Activated naive CD4-positive, alpha-beta T cell treated with anti-CD3 and anti-CD28 coated beads for 36 hours (primary cell): Measurements from ENCODE around the gene CPS1. TPM values are rescaled to one million over a fixed set of nuclear protein-coding genes. Genes with fewer than 3 reads are reported as not detected.

Experiments
- CTCF ChIA-PET: fragments of 350-600 bp; sonication (Branson Sonifier 250); formaldehyde crosslinking; loops from one replicate; lab custom pipeline; 2021; ENCODE audit warnings: antibody characterized with exemption; lab: Charles Lee
- DNase-seq: peaks from one replicate; pipeline ENCODE4 v3.0.0-alpha.2; 2020
- H3K27ac Mint-ChIP-seq: one replicate; pipeline ENCODE4 v1.8.0; 2021; ENCODE audit warnings: mild to moderate bottlenecking, mixed read lengths
- H3K27me3 Mint-ChIP-seq: one replicate; pipeline ENCODE4 v1.8.0; 2021; ENCODE audit warnings: low read depth, mixed read lengths
- H3K36me3 Mint-ChIP-seq: one replicate; pipeline ENCODE4 v1.8.0; 2021; ENCODE audit warnings: low read depth, mixed read lengths
- H3K4me1 Mint-ChIP-seq: one replicate; pipeline ENCODE4 v1.8.0; 2021; ENCODE audit warnings: low read depth, mixed read lengths
- H3K4me3 Mint-ChIP-seq: one replicate; pipeline ENCODE4 v1.8.0; 2021; ENCODE audit warnings: mild to moderate bottlenecking, moderate library complexity, mixed read lengths
- H3K9me3 Mint-ChIP-seq: one replicate; pipeline ENCODE4 v1.8.0; 2021; ENCODE audit warnings: mixed read lengths
- intact Hi-C: fragments of 100-400 bp; cut with micrococcal nuclease; formaldehyde crosslinking; loops from one replicate; pipeline ENCODE4 v1.15.1; 2023
- total RNA-seq, 2 experiments: library from RNA; stranded (reverse); gene quantifications; one replicate each; pipeline ENCODE4 v1.2.3, GENCODE V29; 2021

CPS1 gene
- total RNA-seq, 2 experiments from 2014 or later = 0.86 to 0.96 TPM

GRCh38 chr2:210591663-210592062, 35.3 kb downstream of the CPS1 start:
- CTCF ChIA-PET = no interaction called here
- H3K9me3 Mint-ChIP-seq = no peaks in the 10 kb centered on the region
- H3K4me1 Mint-ChIP-seq = no peaks in the 10 kb centered on the region
- no peak overlapping the region for H3K27ac Mint-ChIP-seq
- no peaks in the 10 kb centered on the region for H3K36me3 Mint-ChIP-seq
- H3K4me3 Mint-ChIP-seq = no peak overlapping the region
- no peaks in the 10 kb centered on the region for H3K27me3 Mint-ChIP-seq
- intact Hi-C loops = no loop called here
- DNase-seq = no peak

GRCh38 chr2:210592726-210593125, 36.3 kb downstream of the CPS1 start:
- H3K4me3 Mint-ChIP-seq = no peak overlapping the region
- intact Hi-C loops = no loop called here
- DNase-seq = no peak
- CTCF ChIA-PET = no interaction called here
- H3K27ac Mint-ChIP-seq = no peak overlapping the region
- H3K9me3 Mint-ChIP-seq = no peaks in the 10 kb centered on the region
- H3K4me1 Mint-ChIP-seq = no peaks in the 10 kb centered on the region
- H3K36me3 Mint-ChIP-seq = no peaks in the 10 kb centered on the region
- H3K27me3 Mint-ChIP-seq = no peaks in the 10 kb centered on the region

GRCh38 chr2:210593166-210593565, 36.8 kb downstream of the CPS1 start:
- H3K36me3 Mint-ChIP-seq = peaks cover 2% of the 10 kb centered on the region
- H3K4me3 Mint-ChIP-seq = no peak overlapping the region
- H3K9me3 Mint-ChIP-seq = no peaks in the 10 kb centered on the region
- CTCF ChIA-PET = no interaction called here
- H3K27ac Mint-ChIP-seq = no peak overlapping the region
- no peaks in the 10 kb centered on the region for H3K4me1 Mint-ChIP-seq
- intact Hi-C loops = no loop called here
- no peak for DNase-seq
- H3K27me3 Mint-ChIP-seq = no peaks in the 10 kb centered on the region

DNA sequence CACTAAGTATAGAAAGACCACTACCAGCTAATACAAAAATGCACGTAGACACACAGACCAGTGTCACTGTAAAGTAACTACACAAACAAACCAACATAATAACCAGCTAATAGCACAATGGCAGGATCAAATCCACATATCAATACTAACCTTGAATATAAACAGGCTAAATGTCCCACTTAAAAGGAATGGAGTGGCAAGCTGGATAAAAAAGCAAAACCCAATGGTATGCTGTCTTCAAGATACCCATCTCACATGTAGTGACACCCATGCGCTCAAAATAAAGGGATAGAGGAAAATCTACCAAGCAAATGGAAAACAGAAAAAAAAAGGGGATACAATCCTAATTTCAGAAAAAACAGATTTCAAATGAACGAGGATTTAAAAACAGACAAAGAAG, 41.8 kb downstream of the CPS1 start:
- intact Hi-C loops = no loop called here
- Mint-ChIP-seq H3K27ac (no peak overlapping the region), H3K4me3 (no peak overlapping the region), H3K27me3 (no peaks in the 10 kb centered on the region), H3K9me3 (no peaks in the 10 kb centered on the region), H3K4me1 (no peaks in the 10 kb centered on the region), H3K36me3 (peaks cover 2% of the 10 kb centered on the region)
- CTCF ChIA-PET = no interaction called here
- no peak for DNase-seq

- Mint-ChIP-seq H3K27me3 (no peaks in the 10 kb centered on the region), H3K27ac (no peak overlapping the region), H3K9me3 (no peaks in the 10 kb centered on the region), H3K4me3 (no peak overlapping the region), H3K36me3 (peaks cover 2% of the 10 kb centered on the region), H3K4me1 (no peaks in the 10 kb centered on the region)
- CTCF ChIA-PET = interaction anchor here (0.6 kb wide), 1 partner anchor 191 kb away, joined by 3 read pairs; no protein-coding TSS in a partner anchor
- no peak for DNase-seq
- intact Hi-C loops = no loop called here
These were observed 43.1 kb downstream of the CPS1 start for GRCh38 chr2:210599476-210599875.

DNA sequence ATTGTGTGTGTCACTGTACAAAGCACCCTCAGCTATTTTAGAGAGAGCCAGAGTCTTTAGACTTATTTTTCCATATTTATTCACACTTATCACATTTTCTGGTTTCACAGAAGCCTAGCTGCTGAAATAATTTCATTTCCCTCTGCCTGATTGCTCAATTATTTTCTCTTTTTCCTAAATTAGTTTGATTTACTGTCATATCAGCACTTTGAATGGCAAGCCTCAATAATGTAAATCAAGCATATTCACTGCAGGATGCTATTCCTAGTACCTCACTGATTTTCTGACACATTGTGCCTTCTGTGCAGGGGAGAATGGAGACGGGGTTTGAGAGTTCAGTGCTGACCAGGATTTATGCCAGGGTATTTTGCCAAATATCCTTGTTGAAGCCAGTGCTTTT, 48.3 kb downstream of the CPS1 start:
- intact Hi-C loops = no loop called here
- Mint-ChIP-seq H3K9me3 (no peaks in the 10 kb centered on the region), H3K36me3 (no peaks in the 10 kb centered on the region), H3K27ac (no peak overlapping the region), H3K4me1 (no peaks in the 10 kb centered on the region), H3K27me3 (no peaks in the 10 kb centered on the region), H3K4me3 (no peak overlapping the region)
- DNase-seq = no peak
- CTCF ChIA-PET = no interaction called here

GRCh38 chr2:210606001-210606400, 49.6 kb downstream of the CPS1 start:
- H3K27me3 Mint-ChIP-seq = no peaks in the 10 kb centered on the region
- no peaks in the 10 kb centered on the region for H3K36me3 Mint-ChIP-seq
- H3K27ac Mint-ChIP-seq = no peak overlapping the region
- no peaks in the 10 kb centered on the region for H3K9me3 Mint-ChIP-seq
- no peak overlapping the region for H3K4me3 Mint-ChIP-seq
- no peak for DNase-seq
- intact Hi-C loops = no loop called here
- H3K4me1 Mint-ChIP-seq = no peaks in the 10 kb centered on the region
- CTCF ChIA-PET = interaction anchor here (0.6 kb wide), 1 partner anchor 719 kb away, joined by 3 read pairs; no protein-coding TSS in a partner anchor

DNA sequence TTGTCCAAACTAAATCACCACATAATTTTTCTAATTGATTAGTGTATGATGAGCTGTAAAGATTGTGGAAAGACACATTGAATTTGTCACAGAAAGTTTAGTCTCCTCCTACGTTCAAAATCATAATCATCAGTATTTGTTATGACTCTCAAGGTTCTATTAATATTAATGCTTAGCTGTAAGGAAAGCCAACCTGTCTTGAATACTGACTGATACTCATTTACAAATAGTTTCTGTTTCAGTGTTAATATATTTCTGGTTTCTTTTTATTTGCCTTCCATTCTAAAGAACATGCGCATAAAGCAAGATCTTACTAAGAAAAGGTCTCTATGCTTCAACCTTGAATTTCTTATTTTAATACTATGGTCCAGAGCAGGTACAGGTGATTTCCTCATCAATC, 55.1 kb downstream of the CPS1 start:
- no peak for DNase-seq
- CTCF ChIA-PET = interaction anchor here (0.6 kb wide), 1 partner anchor 547 kb away, joined by 6 read pairs; no protein-coding TSS in a partner anchor

DNA sequence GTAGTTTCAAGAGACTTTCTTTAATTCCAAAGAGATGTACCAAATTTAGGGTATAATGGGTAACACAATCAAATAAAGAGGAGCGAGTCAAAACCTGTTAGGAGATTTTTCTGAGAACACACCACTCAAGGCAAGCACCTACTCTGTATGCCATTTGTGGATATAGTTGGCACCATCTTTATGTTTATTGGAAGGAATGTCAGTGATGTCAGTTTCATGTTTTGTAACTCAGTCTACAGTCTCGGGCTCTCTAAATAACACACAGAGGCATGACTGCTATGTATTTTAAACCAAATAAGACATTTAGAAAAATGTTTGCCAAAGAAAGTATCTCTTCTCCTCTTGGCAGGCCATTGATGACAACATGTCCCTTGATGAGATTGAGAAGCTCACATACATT, 59.7 kb downstream of the CPS1 start:
- Mint-ChIP-seq H3K4me1 (no peaks in the 10 kb centered on the region), H3K36me3 (no peaks in the 10 kb centered on the region), H3K27ac (no peak overlapping the region), H3K27me3 (no peaks in the 10 kb centered on the region), H3K9me3 (no peaks in the 10 kb centered on the region), H3K4me3 (no peak overlapping the region)
- no peak for DNase-seq
- intact Hi-C loops = no loop called here
- CTCF ChIA-PET = no interaction called here

More for the DNA sequence above, 55.1 kb downstream of the CPS1 start:
- no peak overlapping the region for H3K27ac Mint-ChIP-seq
- intact Hi-C loops = no loop called here
- no peaks in the 10 kb centered on the region for H3K4me1 Mint-ChIP-seq
- no peaks in the 10 kb centered on the region for H3K36me3 Mint-ChIP-seq
- no peaks in the 10 kb centered on the region for H3K9me3 Mint-ChIP-seq
- no peak overlapping the region for H3K4me3 Mint-ChIP-seq
- H3K27me3 Mint-ChIP-seq = no peaks in the 10 kb centered on the region

GRCh38 chr2:210617318-210617717, 60.9 kb downstream of the CPS1 start:
- no peak for DNase-seq
- no peaks in the 10 kb centered on the region for H3K9me3 Mint-ChIP-seq
- no peak overlapping the region for H3K4me3 Mint-ChIP-seq
- intact Hi-C loops = loop anchor here (1.0 kb wide), 2 partner anchors 418 to 541 kb away; no protein-coding TSS in a partner anchor
- H3K4me1 Mint-ChIP-seq = no peaks in the 10 kb centered on the region
- no peaks in the 10 kb centered on the region for H3K27me3 Mint-ChIP-seq
- CTCF ChIA-PET = interaction anchor here (0.9 kb wide), 1 partner anchor 9 kb away, joined by 3 read pairs; no protein-coding TSS in a partner anchor
- H3K36me3 Mint-ChIP-seq = no peaks in the 10 kb centered on the region
- H3K27ac Mint-ChIP-seq = no peak overlapping the region

- CTCF ChIA-PET = interaction anchor here (0.9 kb wide), 1 partner anchor 10 kb away, joined by 3 read pairs; no protein-coding TSS in a partner anchor
- Mint-ChIP-seq H3K27me3 (no peaks in the 10 kb centered on the region), H3K4me3 (no peak overlapping the region), H3K4me1 (no peaks in the 10 kb centered on the region), H3K9me3 (no peaks in the 10 kb centered on the region), H3K36me3 (no peaks in the 10 kb centered on the region), H3K27ac (no peak overlapping the region)
- intact Hi-C loops = loop anchor here (1.0 kb wide), 2 partner anchors 417 to 540 kb away; no protein-coding TSS in a partner anchor
- DNase-seq = peak; percentile 9
These were observed 61.4 kb downstream of the CPS1 start for GRCh38 chr2:210617732-210618330.

DNA sequence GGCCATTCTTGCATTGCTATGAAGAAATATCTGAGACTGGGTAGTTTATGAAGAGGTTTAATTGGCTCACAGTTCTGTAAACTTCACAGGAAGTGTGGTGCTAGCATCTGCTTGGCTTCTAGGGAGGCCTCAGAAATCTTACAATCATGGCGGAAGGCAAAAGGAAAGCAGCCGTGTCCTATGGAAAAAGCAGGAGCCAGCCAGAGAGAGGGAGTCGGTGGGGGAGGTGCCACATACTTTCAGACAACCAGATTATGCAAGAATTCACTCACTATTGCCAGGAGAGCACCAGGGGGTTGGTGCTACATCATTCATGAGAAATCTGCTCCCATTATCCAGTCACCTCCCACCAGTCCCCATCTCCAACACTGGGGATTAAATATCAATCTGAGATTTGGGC, 64.1 kb downstream of the CPS1 start:
- intact Hi-C loops = no loop called here
- Mint-ChIP-seq H3K27me3 (peaks cover 4% of the 10 kb centered on the region), H3K4me3 (no peak overlapping the region), H3K27ac (no peak overlapping the region), H3K36me3 (no peaks in the 10 kb centered on the region), H3K4me1 (no peaks in the 10 kb centered on the region), H3K9me3 (no peaks in the 10 kb centered on the region)
- CTCF ChIA-PET = interaction anchor here (0.6 kb wide), 1 partner anchor 403 kb away, joined by 3 read pairs; no protein-coding TSS in a partner anchor
- no peak for DNase-seq

DNA sequence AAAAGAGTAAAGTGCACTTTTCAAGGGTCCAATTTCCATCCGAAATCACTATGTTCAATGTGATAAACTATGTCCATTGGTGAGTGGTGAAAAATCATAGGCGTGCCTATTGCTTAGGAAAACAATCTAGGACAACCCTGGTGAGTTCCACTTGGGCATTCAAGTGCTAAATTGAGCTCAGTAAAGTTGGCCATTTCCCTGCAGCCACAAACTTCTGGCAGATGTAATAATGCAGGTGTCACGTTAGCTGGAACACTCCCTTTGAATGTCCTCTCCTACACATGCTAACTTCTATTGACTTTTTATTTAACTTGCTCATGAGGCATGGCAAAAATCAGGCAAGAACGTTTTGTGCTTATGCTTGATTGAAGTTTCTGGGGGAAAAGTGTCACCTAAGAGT, 67.1 kb downstream of the CPS1 start:
- peaks cover 4% of the 10 kb centered on the region for H3K27me3 Mint-ChIP-seq
- no peaks in the 10 kb centered on the region for H3K4me1 Mint-ChIP-seq
- no peak overlapping the region for H3K27ac Mint-ChIP-seq
- CTCF ChIA-PET = no interaction called here
- H3K4me3 Mint-ChIP-seq = no peak overlapping the region
- no peaks in the 10 kb centered on the region for H3K36me3 Mint-ChIP-seq
- intact Hi-C loops = no loop called here
- H3K9me3 Mint-ChIP-seq = no peaks in the 10 kb centered on the region
- no peak for DNase-seq
